ENCODE measurements around the gene CPEB4.

DNA sequence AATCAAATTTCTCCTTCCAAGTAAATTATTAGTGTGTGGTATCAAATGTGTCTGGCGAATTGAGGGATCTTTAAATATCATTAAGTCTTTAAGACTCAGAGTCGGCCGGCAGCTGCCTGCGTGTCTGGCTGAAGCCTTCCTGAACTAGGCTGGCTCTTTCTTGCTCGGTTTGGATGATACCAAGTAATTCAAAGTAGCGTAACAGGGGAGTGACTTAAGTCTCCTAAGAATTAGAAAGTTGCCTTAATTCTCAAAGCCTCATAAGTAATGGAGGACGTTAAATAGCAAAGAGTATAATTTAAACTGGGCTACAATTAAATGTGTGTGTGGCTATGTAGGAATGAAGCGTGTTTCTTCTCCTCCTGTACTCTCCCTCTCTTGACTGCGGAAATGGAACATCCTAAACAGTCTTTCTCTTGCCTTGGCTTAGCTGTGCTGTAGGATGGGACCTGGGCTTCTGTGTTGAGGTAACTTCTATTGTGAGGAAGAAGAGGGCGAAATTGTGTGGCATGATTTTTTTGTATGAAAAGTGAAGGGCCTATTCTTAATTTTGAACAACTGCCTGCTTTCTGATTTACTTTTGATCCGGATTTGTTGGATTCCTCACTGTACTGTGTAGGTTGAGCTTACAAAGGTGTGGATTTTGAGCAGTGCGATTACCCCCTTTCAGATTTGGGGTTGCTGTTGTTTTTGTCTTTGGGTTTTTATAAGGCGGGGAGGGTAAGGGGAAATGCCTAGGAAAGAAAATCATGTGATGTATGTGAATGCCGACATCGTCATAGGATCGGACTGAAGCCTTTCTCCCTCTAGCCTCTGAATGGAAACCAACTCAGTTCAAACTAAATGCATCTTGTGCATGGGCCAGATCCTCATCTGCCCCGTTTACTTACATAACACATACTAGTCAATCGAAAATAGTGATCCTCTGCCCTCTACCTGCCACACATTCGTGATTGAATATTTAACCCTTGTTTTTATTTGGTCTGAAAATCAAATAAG lies 29.9 kb downstream of the CPEB4 start:
- peak in 1 of 4 donors; percentile 64 for TF ChIP-seq POLR2A (IDR thresholded peaks at IDR 0.05)
- TF ChIP-seq, protein P1, sequence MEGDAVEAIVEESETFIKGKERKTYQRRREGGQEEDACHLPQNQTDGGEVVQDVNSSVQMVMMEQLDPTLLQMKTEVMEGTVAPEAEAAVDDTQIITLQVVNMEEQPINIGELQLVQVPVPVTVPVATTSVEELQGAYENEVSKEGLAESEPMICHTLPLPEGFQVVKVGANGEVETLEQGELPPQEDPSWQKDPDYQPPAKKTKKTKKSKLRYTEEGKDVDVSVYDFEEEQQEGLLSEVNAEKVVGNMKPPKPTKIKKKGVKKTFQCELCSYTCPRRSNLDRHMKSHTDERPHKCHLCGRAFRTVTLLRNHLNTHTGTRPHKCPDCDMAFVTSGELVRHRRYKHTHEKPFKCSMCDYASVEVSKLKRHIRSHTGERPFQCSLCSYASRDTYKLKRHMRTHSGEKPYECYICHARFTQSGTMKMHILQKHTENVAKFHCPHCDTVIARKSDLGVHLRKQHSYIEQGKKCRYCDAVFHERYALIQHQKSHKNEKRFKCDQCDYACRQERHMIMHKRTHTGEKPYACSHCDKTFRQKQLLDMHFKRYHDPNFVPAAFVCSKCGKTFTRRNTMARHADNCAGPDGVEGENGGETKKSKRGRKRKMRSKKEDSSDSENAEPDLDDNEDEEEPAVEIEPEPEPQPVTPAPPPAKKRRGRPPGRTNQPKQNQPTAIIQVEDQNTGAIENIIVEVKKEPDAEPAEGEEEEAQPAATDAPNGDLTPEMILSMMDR (IDR thresholded peaks at IDR 0.05) = peak in 1 of 6 experiments; percentile 17

All from esophagus squamous epithelium (tissue), 4 donors.